Activated CD4-positive, alpha-beta T cell treated with anti-CD3 and anti-CD28 coated beads, Interleukin-2, amount 50 U/mL, for 16 hours (primary cell): Measurements from ENCODE around the gene RRP1.

Source experiments
- DNase-seq: peaks from one replicate; pipeline ENCODE4 v3.0.0-alpha.2; 2020

The RRP1 gene

DNA sequence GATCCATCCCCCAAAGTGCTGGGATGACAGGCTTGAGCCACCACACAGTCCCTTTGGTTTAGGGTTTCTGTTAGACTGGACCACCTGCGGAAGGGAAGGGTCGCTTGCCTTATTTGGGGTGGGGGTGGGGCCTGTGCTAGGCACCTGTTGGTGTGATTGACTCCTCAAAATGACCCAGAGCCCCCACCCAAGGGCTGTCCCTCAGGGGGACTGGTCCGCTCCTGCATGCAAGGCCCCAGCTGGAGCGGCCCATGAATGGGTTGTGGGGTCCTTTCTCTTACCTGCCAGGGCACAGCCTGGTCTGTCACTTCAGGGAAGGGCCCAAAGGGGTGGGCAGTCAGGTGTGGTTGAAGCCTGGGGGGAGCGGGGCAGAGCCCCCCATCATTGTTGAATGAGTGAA lies 11.4 kb upstream of the RRP1 start:
- DNase-seq, result no peak

DNA sequence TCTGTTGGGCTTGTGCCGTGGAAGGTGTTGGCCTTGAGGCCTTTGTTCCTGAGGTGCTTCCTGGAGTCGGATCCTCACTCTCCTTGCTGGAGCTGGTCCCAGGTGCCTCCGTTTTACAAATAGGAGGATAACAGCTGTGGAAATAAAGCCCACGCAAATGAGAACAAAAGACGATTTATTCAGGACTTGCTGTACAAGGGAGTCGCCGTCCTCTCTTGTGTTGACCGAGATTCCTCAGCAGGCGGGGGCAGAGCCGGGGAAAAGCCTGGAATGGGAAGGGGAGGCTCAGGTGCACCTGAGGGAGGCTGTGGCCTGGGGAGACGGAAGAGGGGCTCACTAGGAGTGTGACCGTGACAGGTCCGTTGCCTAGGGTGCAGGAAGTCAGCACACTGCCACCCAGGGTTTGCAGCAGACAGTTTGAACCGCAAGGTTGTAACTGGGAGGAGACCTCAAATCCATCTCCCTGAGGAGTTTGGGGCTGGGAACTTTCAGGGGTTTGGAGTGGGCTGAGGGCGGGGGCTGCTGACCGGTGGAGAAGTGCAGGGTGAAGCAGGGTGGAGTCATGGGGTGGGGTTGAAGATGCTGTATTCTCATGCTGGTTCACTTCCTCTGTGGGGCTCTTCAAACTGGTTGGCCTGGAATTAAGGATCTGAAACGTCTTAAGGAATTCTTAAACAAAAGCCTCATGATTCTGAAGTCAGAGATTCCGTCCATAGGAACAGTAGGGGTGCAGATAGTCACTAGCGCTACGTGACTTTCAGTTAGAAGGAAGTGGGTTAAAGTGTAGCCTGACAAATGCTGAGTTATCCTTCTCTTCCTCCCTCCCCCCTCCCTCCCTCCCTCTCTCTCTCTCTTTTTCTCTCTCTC lies 10.7 kb upstream of the RRP1 start:
- peak; percentile 33 for DNase-seq

- DNase-seq, result no peak
Observed at GRCh38 chr21:43779660-43780059, 9.7 kb upstream of the RRP1 start.

GRCh38 chr21:43781846-43782245 lies 7.5 kb upstream of the RRP1 start:
- DNase-seq, result no peak

- DNase-seq, result peak; percentile 34
Observed at GRCh38 chr21:43782431-43783097, 6.8 kb upstream of the RRP1 start.

GRCh38 chr21:43783098-43783700 lies 6.2 kb upstream of the RRP1 start:
- no peak for DNase-seq

GRCh38 chr21:43785134-43785533 lies 4.2 kb upstream of the RRP1 start:
- DNase-seq, result no peak

GRCh38 chr21:43786300-43786806 lies 3.0 kb upstream of the RRP1 start:
- no peak for DNase-seq

- no peak for DNase-seq
Observed at GRCh38 chr21:43786807-43787440, 2.5 kb upstream of the RRP1 start.

GRCh38 chr21:43790010-43790524 lies 690 bp downstream of the RRP1 start:
- DNase-seq, result no peak

DNA sequence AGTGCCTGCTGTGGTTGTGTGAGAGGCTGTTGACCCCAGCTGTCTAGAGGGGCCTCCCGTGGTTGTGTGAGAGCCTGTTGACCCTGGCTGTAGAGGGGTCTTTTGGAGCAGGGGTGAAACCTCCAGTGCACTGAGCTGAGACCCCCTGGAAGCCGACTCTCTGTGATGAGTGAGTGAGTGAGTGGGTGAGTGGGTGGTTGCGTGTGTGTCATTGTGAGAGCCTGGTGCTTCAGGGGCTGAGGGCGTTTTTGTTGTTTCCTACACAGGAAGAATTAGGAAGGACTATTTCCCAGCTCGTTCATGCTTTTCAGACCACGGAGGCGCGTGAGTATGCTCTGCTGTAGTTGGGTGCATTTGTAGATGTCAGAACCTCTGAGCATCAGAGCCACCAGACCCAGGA lies 3.0 kb downstream of the RRP1 start:
- DNase-seq, result no peak

GRCh38 chr21:43793243-43793642 lies 3.9 kb downstream of the RRP1 start:
- DNase-seq, result no peak

- DNase-seq, result no peak
Observed at GRCh38 chr21:43794311-43794710, 4.9 kb downstream of the RRP1 start.

GRCh38 chr21:43794857-43795256 lies 5.5 kb downstream of the RRP1 start:
- no peak for DNase-seq

- no peak for DNase-seq
Observed at GRCh38 chr21:43797415-43797814, 8.0 kb downstream of the RRP1 start.

GRCh38 chr21:43797925-43798715 lies 8.7 kb downstream of the RRP1 start:
- no peak for DNase-seq

DNA sequence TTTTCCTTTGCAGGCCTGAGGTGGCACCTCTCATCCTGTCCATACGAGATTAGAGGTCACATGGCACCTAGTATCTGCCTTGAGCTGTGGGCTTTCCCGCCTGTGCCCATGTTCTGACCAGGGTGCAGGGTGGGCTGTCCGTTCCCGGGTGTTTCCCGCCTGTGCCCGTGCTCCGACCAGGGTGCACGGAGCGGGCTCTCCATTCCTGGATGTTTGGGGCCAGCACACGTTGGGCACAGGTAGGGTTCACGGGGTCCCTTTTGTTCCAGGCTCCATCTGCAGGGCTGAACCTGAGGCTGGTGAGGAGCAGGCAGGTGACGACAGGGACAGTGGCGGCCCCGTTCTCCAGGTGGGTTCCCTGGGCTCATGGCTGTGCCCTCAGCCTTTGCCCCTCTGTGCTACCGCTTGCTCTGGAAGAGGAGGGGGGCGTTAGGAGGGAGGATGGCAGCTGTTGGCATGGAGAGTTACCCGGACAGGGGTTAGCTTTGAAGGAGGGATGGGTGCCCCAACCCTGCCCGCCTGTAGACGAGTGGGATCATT lies 10.0 kb downstream of the RRP1 start:
- no peak for DNase-seq

GRCh38 chr21:43800124-43800523 lies 10.7 kb downstream of the RRP1 start:
- no peak for DNase-seq

DNA sequence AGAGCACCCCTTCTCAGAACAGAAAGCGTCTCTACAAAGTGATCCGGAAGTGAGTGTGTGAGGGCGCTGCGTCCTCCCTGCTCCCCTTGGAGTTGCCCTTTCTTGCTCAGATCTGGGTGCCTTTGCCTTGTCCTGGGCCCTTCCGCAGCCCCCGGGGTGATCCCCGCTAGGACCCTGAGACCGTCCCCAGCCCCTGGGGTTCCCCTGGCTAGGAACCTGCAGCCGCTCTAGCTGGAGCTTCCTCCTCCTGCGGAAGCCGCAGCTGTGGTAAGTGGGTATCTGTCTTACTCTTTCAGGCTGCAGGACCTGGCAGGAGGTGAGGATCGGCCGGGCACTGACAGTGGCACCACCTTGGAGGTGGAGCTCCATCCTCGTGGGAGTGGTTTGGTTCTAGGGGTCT lies 11.2 kb downstream of the RRP1 start:
- no peak for DNase-seq

- no peak for DNase-seq
Observed at GRCh38 chr21:43801006-43801783, 11.8 kb downstream of the RRP1 start.

DNA sequence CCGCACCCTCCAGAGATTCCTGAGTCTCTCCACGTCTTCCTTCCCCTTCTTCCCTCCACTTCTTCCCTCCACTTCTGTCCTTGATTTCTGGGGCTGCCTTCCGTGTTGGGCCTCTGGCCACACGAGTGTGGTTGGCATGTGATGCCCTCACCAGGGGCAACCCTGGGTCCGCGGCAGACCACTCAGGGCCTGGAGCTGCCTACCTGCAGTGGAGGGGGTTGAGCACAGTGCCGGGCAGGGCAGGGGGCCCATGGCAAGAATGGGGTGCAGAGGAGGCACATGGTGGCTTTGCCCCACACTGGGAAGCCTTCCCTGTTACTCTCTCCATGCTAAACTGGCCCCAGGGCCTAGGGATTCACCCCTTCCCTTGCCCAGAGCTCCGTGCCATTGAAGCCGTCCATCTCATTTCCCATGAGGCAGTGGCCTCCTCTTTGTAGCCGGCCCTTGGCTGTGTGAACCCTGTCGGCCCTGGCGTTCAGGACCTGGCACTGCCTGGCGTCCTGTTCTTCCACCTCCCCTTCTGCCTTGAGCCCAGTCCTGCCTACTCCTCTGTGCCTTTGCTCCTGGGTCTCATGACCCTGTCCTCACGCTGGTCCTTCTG lies 13.4 kb downstream of the RRP1 start:
- no peak for DNase-seq
